ENCODE data around the gene PSMB8.

GRCh38 chr6:32888576-32888975, 44.7 kb upstream of the PSMB8 start:
- TF ChIP-seq ZMAT4 (CRISPR knock-in tag; IDR thresholded peaks at IDR 0.05) (no peak), CTCF (IDR thresholded peaks at IDR 0.05) (no peak), RORB (CRISPR knock-in tag; IDR thresholded peaks at IDR 0.05) (no peak), NR1H2 (CRISPR knock-in tag; IDR thresholded peaks at IDR 0.05) (no peak), TCF7 (CRISPR knock-in tag; IDR thresholded peaks at IDR 0.05; ENCODE audit: low read depth) (no peak)
